Vagina (tissue), 2 donors: ENCODE measurements around the gene GCM1.
"Not testable (repeated sequence)": the region's sequence is repeated elsewhere in the genome, so short reads cannot be mapped to it uniquely, and the experiment has no call there.

Source experiments
- CTCF ChIP-seq, 3 experiments: fragments of 450-650 bp in 2 of 3; fragments of 200-600 bp in 1 of 3; sonication (generic) in 1 of 3; IDR thresholded peaks; one replicate each; pipeline ENCODE4 v1.5.1; 2017 to 2019; ENCODE audit warnings: antibody characterized with exemption in 3 of 3, mild to moderate bottlenecking in 2 of 3, moderate library complexity in 2 of 3
- POLR2A ChIP-seq, 2 donors: fragments of 450-650 bp; IDR thresholded peaks; one replicate each; pipeline ENCODE4 v1.6.1; 2017; ENCODE audit warnings: antibody characterized with exemption in 2 of 2, mild to moderate bottlenecking in 2 of 2, moderate library complexity in 2 of 2
- POLR2AphosphoS5 ChIP-seq, 2 donors: sonication (generic); formaldehyde crosslinking; IDR thresholded peaks; one replicate each; pipeline ENCODE4 v1.9.0; 2017; ENCODE audit warnings: antibody characterized with exemption in 2 of 2, mild to moderate bottlenecking in 2 of 2, low read depth in 1 of 2; ENCODE audit not compliant: insufficient read depth in 1 of 2

GRCh38 chr6:53158076-53158475, 9.4 kb upstream of the GCM1 start:
- TF ChIP-seq CTCF (IDR thresholded peaks at IDR 0.05); POLR2AphosphoS5 (IDR thresholded peaks at IDR 0.05; ENCODE audit: insufficient read depth in 1 of 2, low read depth in 1 of 2); POLR2A (IDR thresholded peaks at IDR 0.05): not testable (repeated sequence)
